ENCODE results near the gene SP2. TPM values are rescaled to one million over a fixed set of nuclear protein-coding genes. Genes with fewer than 3 reads are reported as not detected.
A peak's percentile ranks its signal among the peaks of the same experiment; 100 is the strongest.

SP2 gene
- total and polyA plus RNA-seq, 2 of the 13 experiments (the other 11 are each of a cell fraction or from before 2014, with no cell fraction given): 1.4 to 4.8 TPM

- TF ChIP-seq TEAD2 (CRISPR knock-in tag; IDR thresholded peaks at IDR 0.05) (no peak), WIZ (CRISPR knock-in tag; IDR thresholded peaks at IDR 0.05) (no peak; the same call in 1 of the 2 replicates), POGK (CRISPR knock-in tag; conservative IDR thresholded peaks at IDR 0.05) (peak; percentile 71), ZNF549 (CRISPR knock-in tag; IDR thresholded peaks at IDR 0.05) (no peak), KDM3A (CRISPR knock-in tag; IDR thresholded peaks at IDR 0.05; ENCODE audit: low read depth) (peak; percentile 86; the same call in 1 of the 2 replicates), TIGD3 (CRISPR knock-in tag; IDR thresholded peaks at IDR 0.05; ENCODE audit: borderline replicate concordance) (no peak; the same call in 1 of the 2 replicates), SAFB2 (CRISPR knock-in tag; IDR thresholded peaks at IDR 0.05; ENCODE audit: borderline replicate concordance, low read depth) (no peak; the same call in 1 of the 2 replicates), CTCF (CRISPR knock-in tag; IDR thresholded peaks at IDR 0.05) (peak; percentile 98), ATF7-NPFF (CRISPR knock-in tag; IDR thresholded peaks at IDR 0.05; ENCODE audit: low read depth) (0 out of 2 replicates have a peak, but pooled peaks have one; percentile 53), TOPORS (CRISPR knock-in tag; IDR thresholded peaks at IDR 0.05) (peak; percentile 84; the same call in 1 of the 2 replicates), PRPF4 (IDR thresholded peaks at IDR 0.05; ENCODE audit: low read depth, low read length, poor library complexity, severe bottlenecking) (no peak), ZSCAN31 (CRISPR knock-in tag; IDR thresholded peaks at IDR 0.05; ENCODE audit: low read depth) (0 out of 2 replicates have a peak, but pooled peaks have one; percentile 48), ZNF788 (CRISPR knock-in tag; IDR thresholded peaks at IDR 0.05; ENCODE audit: borderline replicate concordance) (peak; percentile 74; the same call in 1 of the 2 replicates), NCOA1 (CRISPR knock-in tag; IDR thresholded peaks at IDR 0.05) (no peak), CENPT (CRISPR knock-in tag; IDR thresholded peaks at IDR 0.05; ENCODE audit: low read depth) (no peak), ARID5B (CRISPR knock-in tag; IDR thresholded peaks at IDR 0.05) (peak; percentile 45; the same call in 1 of the 2 replicates), CREB3 (CRISPR knock-in tag; IDR thresholded peaks at IDR 0.05) (no peak), XRCC5 (optimal IDR thresholded peaks at IDR 0.05; ENCODE audit: low read length) (peak; percentile 74), SMAD1 (CRISPR knock-in tag; IDR thresholded peaks at IDR 0.05; ENCODE audit: borderline replicate concordance, low read depth) (peak; percentile 92; the same call in 1 of the 2 replicates)
Observed at GRCh38 chr17:47949197-47949759, 53.2 kb downstream of the SP2 start (continued).

Data from HepG2 (cell line).